Panc1 (cell line): ENCODE results near the gene HLA-DOA. TPM values are rescaled to one million over a fixed set of nuclear protein-coding genes. Genes with fewer than 3 reads are reported as not detected.
A peak's percentile ranks its signal among the peaks of the same experiment; 100 is the strongest.

Experiments
- ATAC-seq: fragments of 200-7000 bp; cut with Tn5 transposase; 2 replicates; pipeline ENCODE4 v1.9.1; 2020; ENCODE audit warnings: mild to moderate bottlenecking, moderate library complexity
- BruUV-seq: library from RNA; stranded (reverse); fragments of 400-500 nt; replicated peaks from 2 replicates; lab custom pipeline; 2021; lab: Mats Ljungman, UMichigan
- CTCF ChIA-PET: fragments of 300-600 bp; sonication (Branson Sonifier 250); formaldehyde crosslinking; loops from one replicate; lab custom pipeline; 2022; ENCODE audit warnings: antibody characterized with exemption; lab: Charles Lee
- POLR2A ChIA-PET: fragments of 300-600 bp; sonication (Branson Sonifier 250); formaldehyde crosslinking; loops from one replicate; lab custom pipeline; 2022; ENCODE audit warnings: antibody characterized with exemption; lab: Charles Lee
- DNase-seq: peaks from one replicate; pipeline ENCODE4 v3.0.0-alpha.2; 2010; ENCODE audit warnings: low read depth, low spot score
- H3K27ac ChIP-seq: 2 replicates; pipeline ENCODE4 v1.5.1; 2011; ENCODE audit warnings: mild to moderate bottlenecking, low read length, inconsistent platforms
- H3K27me3 ChIP-seq: fragments of 200-500 bp; sonication (Bioruptor generic); 2 replicates; pipeline ENCODE4 v1.6.0; 2014; ENCODE audit warnings: low read length, inconsistent platforms; ENCODE audit not compliant: control insufficient read depth, insufficient read depth
- H3K36me3 ChIP-seq: fragments of 200-500 bp; sonication (Bioruptor generic); 2 replicates; pipeline ENCODE4 v1.5.1; 2014; ENCODE audit warnings: inconsistent platforms, mild to moderate bottlenecking, low read length, moderate library complexity; ENCODE audit not compliant: control insufficient read depth, insufficient read depth
- H3K4me1 ChIP-seq: 2 replicates; pipeline ENCODE4 v1.5.1; 2011; ENCODE audit warnings: inconsistent platforms, mild to moderate bottlenecking, low read length, moderate library complexity; ENCODE audit not compliant: control insufficient read depth, insufficient read depth
- H3K4me3 ChIP-seq, 2 experiments: 2 replicates each; pipeline ENCODE4 v1.5.1; 2011 to 2012; ENCODE audit warnings: low read depth in 2 of 2, low read length in 2 of 2, mild to moderate bottlenecking in 2 of 2, inconsistent platforms in 1 of 2, moderate library complexity in 1 of 2
- H3K9me3 ChIP-seq: fragments of 200-500 bp; sonication (Bioruptor generic); 2 replicates; pipeline ENCODE4 v1.5.1; 2014; ENCODE audit warnings: low read depth, mild to moderate bottlenecking, inconsistent platforms, low read length, moderate library complexity; ENCODE audit not compliant: control insufficient read depth, insufficient read depth
- POLR2AphosphoS5 ChIP-seq: IDR thresholded peaks from 2 replicates; pipeline ENCODE4 v1.6.1; 2012; ENCODE audit warnings: mild to moderate bottlenecking, low read depth, low read length, moderate library complexity
- SIN3A ChIP-seq: IDR thresholded peaks from 2 replicates; pipeline ENCODE4 v1.6.1; 2012; ENCODE audit warnings: low read depth, mild to moderate bottlenecking, low read length, moderate library complexity, borderline replicate concordance; ENCODE audit not compliant: insufficient read depth
- TCF7L2 ChIP-seq: IDR thresholded peaks from 2 replicates; pipeline ENCODE4 v1.6.1; 2011; ENCODE audit warnings: mild to moderate bottlenecking, low read depth, low read length, inconsistent platforms
- in situ Hi-C: cut with HindIII; loops from 2 replicates; pipeline ENCODE4 v1.10.0; 2016; ENCODE audit warnings: low sequenced_read_pairs, low pct_unique_long_range_greater_than_20kb
- intact Hi-C: fragments of 100-400 bp; cut with micrococcal nuclease; formaldehyde crosslinking; loops from one replicate; pipeline ENCODE4 v1.10.0; 2022; ENCODE audit not compliant: unreplicated experiment
- total RNA-seq: library from RNA; stranded (reverse); gene quantifications from one replicate; pipeline ENCODE4 v1.2.1, GENCODE V29; 2021; ENCODE audit not compliant: unreplicated experiment
- TF ChIP-seq, protein P1 (sequence below): fragments of 450-650 bp; IDR thresholded peaks from 2 replicates; pipeline ENCODE4 v1.5.1; 2017; ENCODE audit warnings: mild to moderate bottlenecking
- TF ChIP-seq, protein P2 (sequence below), 2 experiments: IDR thresholded peaks; 2 replicates each; pipeline ENCODE4 v1.6.1; 2011 to 2012; ENCODE audit warnings: low read depth in 2 of 2, control low read depth in 1 of 2, low read length in 1 of 2, mild to moderate bottlenecking in 1 of 2, moderate library complexity in 1 of 2; ENCODE audit not compliant: insufficient read depth in 1 of 2

The HLA-DOA gene
- total RNA-seq, 1 experiment from 2014 or later: 0.08 TPM

DNA sequence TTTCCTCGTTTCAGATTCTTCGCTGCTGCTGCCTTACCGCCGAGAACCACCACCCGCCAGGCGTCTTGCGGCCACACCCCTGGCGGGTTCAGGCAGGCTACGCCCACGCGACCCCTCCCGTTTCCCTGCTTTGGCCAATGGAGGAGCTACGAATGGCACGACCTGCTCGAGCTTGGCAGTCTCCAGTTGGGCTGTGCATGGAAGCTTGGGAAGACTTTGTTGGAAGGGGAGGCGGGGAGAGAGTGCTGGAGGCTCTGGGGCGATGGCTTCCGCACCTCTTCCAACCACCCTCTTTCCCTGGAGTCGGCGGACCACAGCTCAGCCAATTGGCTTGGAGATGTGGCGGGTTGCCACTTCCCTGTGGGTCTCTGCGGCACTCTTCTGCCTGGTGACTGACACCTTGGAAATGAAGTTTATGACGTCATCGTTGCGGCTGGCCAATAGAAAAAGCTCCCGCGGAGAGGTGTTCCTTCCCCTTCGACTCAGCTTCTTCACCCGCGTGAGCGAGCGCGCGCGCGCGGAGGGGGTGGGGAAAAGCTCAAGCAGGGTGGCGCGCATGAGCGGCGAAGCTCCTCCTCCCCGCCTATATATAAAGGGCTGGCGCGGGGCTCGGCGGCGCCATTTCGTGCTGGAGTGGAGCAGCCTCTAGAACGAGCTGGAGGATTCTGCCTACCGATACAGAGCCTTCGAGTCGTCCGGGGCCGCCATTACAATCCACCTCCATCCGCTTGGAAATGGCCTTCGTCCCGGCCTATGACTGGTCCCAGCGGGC lies 37.6 kb downstream of the HLA-DOA start:
- ChIA-PET CTCF (interaction anchor here (0.5 to 2.3 kb wide), 5 partner anchors 8 to 1666 kb away, joined by 3 to 12 read pairs (median 5); no protein-coding TSS in a partner anchor), POLR2A (interaction anchor here (0.5 to 2.4 kb wide), 27 partner anchors 8 to 1220 kb away, joined by 3 to 26 read pairs (median 5); partner anchors contain the start of genes HLA-DMA, RING1, RPS18 and TAP2)
- H3K27me3 ChIP-seq: no peaks in the 10 kb centered on the region
- intact Hi-C loops (no loop called here), in situ Hi-C loops (no loop called here)
- DNase-seq (peak; percentile 98), ATAC-seq (peak; percentile 72)
- H3K4me3 ChIP-seq: peak overlapping the region; percentile 94 to 100
- H3K36me3 ChIP-seq: peaks cover 36% of the 10 kb centered on the region
- H3K27ac ChIP-seq: peak overlapping the region; percentile 100
- H3K4me1 ChIP-seq: peaks cover 24% of the 10 kb centered on the region
- TF ChIP-seq, protein P1, sequence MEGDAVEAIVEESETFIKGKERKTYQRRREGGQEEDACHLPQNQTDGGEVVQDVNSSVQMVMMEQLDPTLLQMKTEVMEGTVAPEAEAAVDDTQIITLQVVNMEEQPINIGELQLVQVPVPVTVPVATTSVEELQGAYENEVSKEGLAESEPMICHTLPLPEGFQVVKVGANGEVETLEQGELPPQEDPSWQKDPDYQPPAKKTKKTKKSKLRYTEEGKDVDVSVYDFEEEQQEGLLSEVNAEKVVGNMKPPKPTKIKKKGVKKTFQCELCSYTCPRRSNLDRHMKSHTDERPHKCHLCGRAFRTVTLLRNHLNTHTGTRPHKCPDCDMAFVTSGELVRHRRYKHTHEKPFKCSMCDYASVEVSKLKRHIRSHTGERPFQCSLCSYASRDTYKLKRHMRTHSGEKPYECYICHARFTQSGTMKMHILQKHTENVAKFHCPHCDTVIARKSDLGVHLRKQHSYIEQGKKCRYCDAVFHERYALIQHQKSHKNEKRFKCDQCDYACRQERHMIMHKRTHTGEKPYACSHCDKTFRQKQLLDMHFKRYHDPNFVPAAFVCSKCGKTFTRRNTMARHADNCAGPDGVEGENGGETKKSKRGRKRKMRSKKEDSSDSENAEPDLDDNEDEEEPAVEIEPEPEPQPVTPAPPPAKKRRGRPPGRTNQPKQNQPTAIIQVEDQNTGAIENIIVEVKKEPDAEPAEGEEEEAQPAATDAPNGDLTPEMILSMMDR: no peak
- TF ChIP-seq POLR2AphosphoS5: peak; percentile 100
- TF ChIP-seq SIN3A: peak; percentile 91; the same call in 1 of the 2 replicates
- 0 out of 2 replicates have a peak, but pooled peaks have one; percentile 27 for TF ChIP-seq TCF7L2
- TF ChIP-seq, protein P2, sequence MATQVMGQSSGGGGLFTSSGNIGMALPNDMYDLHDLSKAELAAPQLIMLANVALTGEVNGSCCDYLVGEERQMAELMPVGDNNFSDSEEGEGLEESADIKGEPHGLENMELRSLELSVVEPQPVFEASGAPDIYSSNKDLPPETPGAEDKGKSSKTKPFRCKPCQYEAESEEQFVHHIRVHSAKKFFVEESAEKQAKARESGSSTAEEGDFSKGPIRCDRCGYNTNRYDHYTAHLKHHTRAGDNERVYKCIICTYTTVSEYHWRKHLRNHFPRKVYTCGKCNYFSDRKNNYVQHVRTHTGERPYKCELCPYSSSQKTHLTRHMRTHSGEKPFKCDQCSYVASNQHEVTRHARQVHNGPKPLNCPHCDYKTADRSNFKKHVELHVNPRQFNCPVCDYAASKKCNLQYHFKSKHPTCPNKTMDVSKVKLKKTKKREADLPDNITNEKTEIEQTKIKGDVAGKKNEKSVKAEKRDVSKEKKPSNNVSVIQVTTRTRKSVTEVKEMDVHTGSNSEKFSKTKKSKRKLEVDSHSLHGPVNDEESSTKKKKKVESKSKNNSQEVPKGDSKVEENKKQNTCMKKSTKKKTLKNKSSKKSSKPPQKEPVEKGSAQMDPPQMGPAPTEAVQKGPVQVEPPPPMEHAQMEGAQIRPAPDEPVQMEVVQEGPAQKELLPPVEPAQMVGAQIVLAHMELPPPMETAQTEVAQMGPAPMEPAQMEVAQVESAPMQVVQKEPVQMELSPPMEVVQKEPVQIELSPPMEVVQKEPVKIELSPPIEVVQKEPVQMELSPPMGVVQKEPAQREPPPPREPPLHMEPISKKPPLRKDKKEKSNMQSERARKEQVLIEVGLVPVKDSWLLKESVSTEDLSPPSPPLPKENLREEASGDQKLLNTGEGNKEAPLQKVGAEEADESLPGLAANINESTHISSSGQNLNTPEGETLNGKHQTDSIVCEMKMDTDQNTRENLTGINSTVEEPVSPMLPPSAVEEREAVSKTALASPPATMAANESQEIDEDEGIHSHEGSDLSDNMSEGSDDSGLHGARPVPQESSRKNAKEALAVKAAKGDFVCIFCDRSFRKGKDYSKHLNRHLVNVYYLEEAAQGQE (IDR thresholded peaks at IDR 0.05; ENCODE audit: insufficient read depth in 1 of 2, low read depth in 2 of 2, low read length in 1 of 2): peak; percentile 29 to 48; a peak in 2 of 4 replicates
- no TSS peak for BruUV-seq
- no peaks in the 10 kb centered on the region for H3K9me3 ChIP-seq

DNA sequence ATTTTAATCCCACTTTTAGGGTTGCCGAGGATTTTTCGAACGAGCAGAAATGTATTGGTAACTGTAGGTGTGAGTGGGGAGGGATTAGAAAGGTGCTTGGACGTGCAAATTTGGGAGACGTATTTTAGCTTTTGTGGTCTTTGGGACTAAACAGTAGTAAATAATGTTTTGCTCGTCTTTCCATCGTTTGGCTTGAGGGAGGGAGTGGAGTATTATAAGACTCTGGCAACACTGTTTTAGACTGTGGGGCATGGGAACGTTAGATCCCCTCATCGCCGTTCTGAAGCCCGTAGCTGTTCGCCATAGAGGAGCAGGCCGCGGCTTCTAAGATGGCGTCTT lies 38.2 kb downstream of the HLA-DOA start:
- no peaks in the 10 kb centered on the region for H3K9me3 ChIP-seq
- in situ Hi-C loops: no loop called here

More for the DNA sequence above, 38.2 kb downstream of the HLA-DOA start:
- CTCF ChIA-PET: interaction anchor here (0.5 to 2.3 kb wide), 4 partner anchors 14 to 1666 kb away, joined by 3 to 12 read pairs (median 6); partner anchors contain the start of gene HLA-DMA
- no TSS peak for BruUV-seq
- POLR2A ChIA-PET: interaction anchor here (0.5 to 2.4 kb wide), 15 partner anchors 8 to 1219 kb away, joined by 3 to 26 read pairs (median 6); partner anchors contain the start of genes HLA-DMA and TAP2
- H3K27ac ChIP-seq: peak overlapping the region; percentile 100
- peak overlapping the region; percentile 88 to 100 for H3K4me3 ChIP-seq
- intact Hi-C loops: no loop called here
- peaks cover 24% of the 10 kb centered on the region for H3K4me1 ChIP-seq
- H3K27me3 ChIP-seq: no peaks in the 10 kb centered on the region
- TF ChIP-seq, protein P2 (IDR thresholded peaks at IDR 0.05; ENCODE audit: insufficient read depth in 1 of 2, low read depth in 2 of 2, low read length in 1 of 2): no peak
- 0 out of 2 replicates have a peak, but pooled peaks have one; percentile 17 for TF ChIP-seq POLR2AphosphoS5
- DNase-seq: no peak
- peaks cover 30% of the 10 kb centered on the region for H3K36me3 ChIP-seq
- ATAC-seq: no peak
